CD4-positive, alpha-beta T cell treated with Interferon alpha-2 for 1 hour (primary cell): ENCODE measurements around the gene ZNF217.
"Not testable (repeated sequence)": the region's sequence is repeated elsewhere in the genome, so short reads cannot be mapped to it uniquely, and the experiment has no call there.

ENCODE experiments used
- DNase-seq, 2 donors: peaks; one replicate each; pipeline ENCODE4 v3.0.0-alpha.2; 2020 to 2022

ZNF217 gene

DNA sequence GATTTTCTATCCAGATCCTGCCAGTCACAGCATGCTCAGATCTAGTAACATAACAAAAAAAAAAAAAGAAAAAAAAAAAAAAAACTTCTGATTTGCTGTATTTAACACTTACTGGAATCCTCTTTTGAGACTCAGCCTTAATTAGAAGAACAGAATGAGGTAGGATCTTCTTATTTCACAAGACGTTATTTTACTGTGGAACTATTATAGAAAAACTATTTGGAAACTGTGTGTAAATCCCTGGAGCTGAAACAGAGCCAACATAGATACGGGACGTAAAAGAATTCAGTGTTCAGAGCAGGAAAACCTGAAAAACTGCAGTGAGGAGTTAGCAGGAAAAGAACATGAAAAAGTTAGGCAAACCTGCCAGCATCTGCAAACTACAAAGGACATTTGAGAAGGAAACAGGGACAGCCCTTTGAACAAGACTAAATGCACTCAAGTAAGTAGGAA, 3.4 kb upstream of the ZNF217 start:
- no peak for DNase-seq

DNA sequence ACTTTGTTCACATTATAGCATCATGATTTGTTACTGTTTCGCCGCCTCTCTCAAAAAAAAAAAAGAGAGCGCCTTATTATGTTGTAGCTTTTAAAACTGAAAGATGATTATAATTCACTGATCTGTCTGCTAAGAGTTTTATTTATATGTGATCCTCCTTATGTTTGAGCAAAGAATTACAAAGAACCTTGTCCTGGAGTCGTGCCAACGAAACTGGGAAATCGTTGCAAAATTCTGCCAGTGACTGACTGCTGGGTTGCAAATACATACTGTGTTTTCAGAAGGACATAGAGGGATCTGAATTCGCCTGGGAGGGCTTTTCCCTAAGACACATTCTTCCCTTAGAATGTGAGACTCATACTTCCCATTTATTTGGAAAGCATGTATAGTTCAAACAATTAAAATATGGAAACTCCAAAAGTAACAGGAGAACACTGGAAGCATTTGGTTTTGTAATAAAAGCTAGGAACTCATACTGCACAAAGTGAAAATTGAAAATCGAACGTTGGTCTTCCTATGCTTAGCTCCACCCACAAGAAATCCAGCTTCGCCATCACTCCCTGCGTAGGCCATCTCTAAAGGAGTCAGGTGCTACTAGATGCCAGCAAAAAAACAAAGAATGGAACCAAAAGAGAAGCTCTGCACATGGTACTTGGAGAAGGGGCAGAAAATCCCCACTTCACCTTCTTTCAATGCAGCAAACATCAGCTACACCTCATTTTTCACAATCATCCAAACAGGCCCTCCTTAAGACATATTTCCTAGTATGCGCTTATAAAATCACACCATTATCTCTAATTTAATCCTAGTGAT, 2.8 kb upstream of the ZNF217 start:
- DNase-seq: peak in 1 of 2 donors; percentile 52

DNA sequence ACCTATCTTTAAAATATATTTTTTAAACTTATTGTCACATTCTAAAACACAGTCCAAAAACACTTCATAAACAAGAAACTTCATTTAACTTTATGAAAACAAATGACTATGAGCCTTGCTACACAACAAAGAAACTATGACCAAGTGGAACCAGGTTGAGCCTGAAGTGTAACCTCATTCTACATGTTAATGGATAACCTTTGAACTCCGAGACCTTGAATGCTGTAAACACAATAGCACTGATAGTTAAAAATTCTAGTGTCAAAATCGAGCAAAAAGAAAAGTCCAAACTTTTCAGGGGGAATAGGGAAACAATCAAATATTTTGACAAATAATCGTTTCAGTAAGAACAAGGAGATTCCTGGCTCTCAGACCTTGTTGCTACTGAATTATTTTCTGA, 2.1 kb upstream of the ZNF217 start:
- not testable (repeated sequence) for DNase-seq

DNA sequence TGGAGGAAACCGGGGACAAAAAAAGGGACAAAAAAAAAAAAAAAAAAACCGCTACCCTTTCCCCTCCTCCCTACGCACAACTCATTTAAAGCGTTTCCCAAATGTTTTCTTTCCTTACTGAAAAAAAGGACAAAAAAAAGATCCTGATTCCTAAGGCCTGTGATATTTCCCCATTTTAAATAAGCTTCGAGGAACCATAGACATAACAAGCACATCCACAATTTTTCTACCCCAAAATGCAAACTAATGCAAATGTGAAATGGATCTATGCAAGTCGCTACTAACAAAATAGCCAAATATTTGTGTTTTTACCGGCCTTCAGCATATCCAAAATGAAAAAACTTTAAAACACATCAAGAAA, 1.4 kb upstream of the ZNF217 start:
- no peak for DNase-seq

DNA sequence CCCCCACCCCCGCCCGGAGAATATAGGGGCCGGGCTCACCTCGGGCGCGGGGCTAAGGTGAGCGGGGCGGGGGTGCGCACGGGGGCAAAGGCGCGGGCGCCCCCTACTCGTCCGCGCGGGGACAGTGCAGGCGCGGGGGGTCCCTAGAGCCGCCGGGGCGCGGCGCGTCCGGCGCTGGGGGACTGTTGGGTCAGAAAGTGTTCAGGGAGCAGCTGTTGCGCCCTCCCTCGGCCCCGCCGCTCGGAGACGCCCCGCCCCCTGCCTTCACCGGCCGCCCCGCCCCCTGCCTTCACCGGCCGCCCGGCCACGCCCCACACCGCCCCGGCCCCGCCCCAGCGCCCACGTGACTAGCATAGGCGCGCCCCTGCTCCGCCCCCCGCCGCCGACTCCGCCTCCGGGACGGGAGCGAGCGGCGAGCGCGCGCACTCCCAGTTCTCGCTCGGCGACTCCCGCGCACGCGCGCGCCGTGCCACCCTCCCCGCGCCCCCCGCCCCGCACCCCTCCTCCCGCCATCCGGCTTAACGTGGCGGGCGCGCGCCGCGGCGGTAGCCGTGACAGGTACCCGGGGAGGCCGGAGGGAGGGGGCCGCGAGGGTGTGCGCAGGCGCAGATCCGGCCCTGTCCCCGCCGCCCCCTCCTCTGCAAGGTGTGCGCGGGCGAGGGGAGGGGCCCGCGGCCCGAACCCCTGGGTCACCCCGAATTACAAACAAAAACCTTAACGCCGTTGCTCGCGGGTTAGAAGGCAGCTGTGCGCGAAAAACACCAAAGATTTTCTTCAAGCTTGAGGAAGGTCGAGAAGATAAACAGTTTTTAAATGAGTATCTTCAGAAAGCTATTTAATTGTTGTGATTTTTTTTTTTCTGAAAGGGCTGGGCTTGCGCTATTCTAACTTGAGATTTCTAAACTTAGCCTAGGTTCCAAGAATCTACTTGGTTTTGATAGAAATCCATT, 704 bp upstream of the ZNF217 start:
- DNase-seq: peak; percentile 93 to 97

DNA sequence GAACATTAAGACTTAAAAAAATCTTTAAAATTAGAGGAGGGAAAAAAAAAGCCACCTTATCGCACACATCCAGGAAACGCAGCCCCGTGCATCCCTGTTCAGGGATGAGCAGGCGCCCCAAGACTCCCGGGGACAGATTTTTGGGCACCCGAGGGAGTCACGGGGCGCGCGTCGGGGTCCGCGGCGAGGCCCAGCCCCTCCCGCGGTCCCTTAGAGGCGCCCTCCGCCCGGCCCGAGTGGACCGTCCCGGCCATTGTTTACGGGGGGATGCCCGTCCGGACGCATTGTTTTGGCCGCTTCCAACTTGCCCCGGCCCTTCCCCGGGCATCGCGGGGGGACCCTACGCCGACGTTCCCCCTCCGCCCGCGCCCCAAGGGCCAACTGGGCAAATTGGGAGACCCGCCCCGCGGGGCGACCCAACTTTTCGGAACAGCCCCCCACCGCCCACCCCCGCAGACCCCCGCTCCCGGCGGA, 610 bp downstream of the ZNF217 start:
- peak in 1 of 2 donors; percentile 38 for DNase-seq

DNA sequence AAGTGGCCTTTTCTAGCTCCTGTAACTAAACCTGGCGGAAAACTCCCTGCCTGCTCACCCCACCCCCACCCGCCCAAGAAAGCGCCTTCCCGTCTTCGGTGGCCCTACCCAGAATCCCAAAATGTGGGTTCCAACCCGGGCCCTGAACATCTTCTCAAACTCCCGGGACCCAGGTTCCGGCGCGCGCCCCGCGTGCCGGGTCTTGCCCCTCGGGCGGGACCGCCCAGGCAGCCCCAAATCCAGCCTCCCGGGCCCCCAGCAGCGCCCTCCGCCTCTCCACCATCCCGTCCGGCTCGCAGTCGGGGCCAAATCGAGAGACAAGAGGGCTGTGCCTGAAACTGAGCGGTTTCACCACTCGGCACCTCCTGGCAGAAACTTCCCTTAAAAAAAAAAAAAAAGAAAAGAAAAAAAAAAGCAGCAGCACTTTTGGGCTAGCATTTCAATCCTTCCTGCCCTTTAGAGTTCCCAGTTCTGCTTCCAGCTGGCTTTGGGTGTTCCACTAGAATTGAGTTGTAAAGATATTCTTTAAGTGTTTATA, 1.1 kb downstream of the ZNF217 start:
- peak; percentile 63 to 72 for DNase-seq

DNA sequence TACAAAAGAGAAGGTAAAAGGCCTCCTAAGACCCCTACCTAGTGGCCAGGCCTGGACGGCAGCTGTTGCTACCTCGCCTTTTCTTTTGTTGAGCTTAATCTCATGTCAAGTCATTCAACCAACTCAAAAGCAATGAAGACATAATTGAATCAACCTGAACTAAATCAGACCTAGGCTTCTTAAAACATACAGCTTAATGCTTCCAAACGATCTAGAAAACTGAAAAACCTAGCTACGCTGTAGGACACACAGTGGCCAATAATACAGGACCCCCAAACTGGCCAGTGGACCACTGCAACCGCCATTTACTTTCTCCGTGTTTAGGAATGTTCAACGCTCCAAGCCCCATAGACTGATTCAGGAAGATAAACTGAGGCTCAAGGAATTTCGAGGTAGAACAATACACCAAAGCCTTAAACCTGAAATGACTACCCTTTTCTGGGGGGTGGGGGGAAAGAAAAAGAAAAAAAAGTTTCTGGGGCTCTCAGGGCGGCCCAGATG, 1.6 kb downstream of the ZNF217 start:
- not testable (repeated sequence) for DNase-seq

DNA sequence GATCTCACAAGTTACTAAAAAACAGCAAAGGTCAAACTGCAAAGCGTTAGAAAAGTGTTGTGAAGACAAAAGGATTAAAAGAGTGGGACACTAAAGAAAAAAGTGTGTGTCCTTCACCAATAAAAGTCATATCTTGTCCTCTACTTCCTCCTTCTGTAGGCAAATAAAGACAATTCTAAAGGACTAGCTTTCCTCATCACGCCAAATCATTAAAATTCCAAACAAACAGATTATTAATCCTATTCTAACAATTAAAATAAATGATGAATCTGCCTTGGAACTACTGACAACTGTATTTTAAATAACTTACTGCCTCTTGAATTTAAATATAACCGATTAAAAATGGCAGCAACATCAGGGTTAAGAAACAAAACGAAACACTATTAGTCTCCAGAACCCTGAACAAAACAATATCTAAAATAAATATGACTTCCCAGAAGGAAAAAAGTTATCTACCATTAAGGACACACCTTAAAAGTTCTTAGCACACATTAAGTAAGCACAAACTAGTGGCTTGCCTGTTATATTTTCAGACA, 2.4 kb downstream of the ZNF217 start:
- DNase-seq: not testable (repeated sequence)

DNA sequence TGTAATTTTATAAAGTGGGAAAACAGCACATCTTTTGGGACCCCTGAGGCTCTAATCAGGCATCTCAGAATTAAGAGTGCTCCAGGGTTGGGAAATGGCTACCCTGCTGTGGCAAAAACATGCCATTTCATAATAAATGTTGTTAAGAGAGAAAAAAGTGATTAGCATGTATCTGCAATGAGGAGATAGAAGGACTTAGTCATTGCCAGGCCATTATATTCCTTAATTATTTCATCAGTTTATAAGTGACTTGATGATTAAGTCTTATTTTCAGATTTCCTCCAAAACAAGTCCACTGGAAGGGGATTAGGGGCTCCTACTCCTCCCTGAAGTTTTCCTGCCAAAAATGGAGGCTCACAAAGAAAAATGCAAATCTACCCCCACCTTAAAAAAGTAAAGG, 3.0 kb downstream of the ZNF217 start:
- not testable (repeated sequence) for DNase-seq

DNA sequence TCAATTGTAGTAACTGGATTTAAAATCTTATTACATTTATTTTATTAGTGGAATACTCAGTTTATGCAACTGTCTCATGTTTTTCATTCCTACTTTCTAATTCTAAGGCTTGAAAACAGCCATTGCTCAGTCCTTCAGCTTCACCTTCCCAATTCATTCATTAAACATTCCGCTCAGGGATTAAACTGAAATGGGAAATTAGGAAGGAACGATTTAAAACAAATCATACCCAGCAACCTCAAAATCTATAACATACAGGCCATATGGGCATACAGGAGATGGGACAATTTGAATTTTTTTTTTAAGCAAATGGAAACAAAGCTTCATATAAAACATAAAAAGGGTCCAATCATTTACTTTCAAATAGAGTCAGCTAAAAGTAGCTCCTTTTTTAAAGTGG, 3.5 kb downstream of the ZNF217 start:
- not testable (repeated sequence) for DNase-seq

DNA sequence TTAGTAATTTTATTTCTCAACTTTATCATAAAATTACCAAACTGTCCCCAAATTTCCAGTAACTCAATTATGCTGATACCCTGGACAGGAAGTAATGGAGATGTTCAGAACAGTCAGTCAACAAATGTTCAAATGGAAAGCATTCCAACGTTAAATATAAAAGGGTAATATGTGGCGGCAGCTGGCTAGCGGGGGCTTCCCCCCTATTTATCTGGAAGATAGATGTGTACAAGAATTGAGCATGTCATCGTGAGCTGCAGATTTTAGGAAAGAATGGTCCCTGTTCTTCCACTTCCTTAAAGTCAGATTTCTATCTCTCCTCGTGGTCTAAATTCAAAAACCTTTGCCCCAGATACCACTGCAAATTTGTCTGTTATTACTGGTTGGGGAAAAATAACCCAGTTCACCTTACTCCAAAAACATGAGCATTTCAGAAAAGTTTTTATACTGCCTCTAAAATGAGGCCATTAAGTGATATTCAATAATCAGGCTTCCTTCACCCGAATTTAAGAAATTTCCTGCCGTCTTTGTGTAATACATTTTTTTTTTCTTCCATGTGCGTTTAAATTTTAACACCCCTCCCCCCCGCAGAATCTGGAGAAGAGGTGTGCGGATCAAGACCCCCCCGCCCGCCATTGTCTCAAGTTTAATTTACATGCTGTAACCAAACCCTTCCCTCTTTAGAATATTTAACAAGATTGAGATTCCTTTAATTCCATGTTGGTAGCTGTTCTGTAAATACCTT, 4.1 kb downstream of the ZNF217 start:
- peak in 1 of 2 donors; percentile 39 for DNase-seq

DNA sequence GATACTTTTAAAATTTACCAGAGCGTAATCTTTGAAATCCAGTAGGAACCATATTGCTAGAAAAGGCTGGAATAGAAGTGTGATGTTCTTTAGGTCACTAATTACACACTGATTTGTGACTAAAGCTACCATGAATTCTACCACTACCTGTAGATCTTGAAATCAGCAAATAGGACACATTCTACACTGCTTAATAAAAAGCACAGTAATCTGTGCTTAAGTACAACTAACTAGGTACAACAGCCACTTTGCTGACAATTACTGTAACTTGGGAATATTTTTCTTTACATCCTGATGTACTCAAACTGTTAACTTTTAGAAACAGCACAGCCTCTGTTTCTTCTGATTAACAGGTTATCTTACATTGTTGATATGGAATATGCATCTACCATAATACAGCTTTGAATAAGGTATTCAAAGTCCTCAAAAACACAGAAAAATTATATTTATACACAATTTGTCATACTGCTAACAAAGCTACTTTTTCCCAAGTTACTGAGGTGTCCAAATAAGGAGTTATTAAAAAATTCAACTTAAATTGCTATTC, 6.4 kb downstream of the ZNF217 start:
- DNase-seq: not testable (repeated sequence)

DNA sequence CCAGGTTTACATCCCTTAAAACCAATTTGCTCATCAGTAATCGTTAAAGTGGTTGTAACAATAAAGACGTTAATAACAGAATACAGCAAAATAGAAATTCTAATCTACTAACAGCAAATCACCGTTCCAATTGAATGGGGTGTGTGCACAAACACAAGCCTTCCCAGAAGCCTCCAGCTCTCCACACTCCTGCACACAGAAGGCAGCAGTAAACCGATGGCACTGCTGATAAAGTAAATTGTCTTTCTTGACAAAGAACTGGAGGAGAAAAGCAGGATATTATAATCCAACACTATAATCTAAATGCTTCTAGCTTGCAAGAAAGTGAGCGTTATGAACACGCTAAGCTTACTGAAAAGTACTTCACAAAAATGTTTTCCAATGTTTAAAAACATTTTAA, 7.0 kb downstream of the ZNF217 start:
- DNase-seq: no peak

DNA sequence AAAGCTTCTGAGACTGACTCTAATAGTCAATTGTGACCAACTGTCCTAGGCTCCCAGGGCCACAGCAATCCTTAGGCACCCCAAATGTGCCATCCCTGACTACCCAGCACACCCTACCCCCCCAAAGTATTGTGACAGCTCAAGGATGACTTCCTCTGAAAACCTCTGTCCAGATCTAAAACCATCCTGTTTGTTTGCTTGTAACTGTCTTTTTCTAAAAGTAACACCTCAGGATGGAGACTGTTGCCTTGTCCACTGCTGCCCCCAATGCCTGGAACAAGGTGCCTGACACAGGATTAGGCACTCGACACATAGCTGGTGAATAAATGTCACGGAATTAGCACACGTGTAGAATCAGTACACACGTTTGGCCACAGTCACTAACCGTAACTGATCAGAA, 7.7 kb downstream of the ZNF217 start:
- DNase-seq: peak in 1 of 2 donors; percentile 41

DNA sequence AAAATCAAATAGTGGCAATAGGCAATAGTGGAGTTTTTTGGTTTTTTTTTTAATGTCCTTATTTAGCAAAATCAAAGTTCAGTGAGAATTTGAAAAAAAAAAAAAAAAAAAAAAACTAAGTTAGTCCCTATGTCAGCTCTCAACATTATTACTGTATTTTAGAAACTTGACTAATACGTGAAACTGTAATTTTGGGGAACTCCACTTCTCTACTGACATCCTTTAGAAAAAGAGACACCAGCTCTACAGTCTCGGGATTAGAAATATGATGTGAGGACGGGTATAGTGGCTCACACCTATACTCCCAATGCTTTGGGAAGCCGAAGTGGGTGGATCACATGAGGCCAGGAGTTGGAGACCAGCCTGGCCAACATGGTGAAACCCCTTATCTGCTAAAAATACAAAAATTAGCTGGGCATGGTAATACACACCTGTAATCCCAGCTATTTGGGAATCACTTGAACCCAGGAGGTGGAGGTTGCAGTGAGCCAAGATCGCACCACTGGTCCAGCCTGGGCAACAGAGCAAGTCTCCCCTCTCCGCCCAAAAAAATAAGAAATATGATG, 8.6 kb downstream of the ZNF217 start:
- peak in 1 of 2 donors; percentile 43 for DNase-seq

DNA sequence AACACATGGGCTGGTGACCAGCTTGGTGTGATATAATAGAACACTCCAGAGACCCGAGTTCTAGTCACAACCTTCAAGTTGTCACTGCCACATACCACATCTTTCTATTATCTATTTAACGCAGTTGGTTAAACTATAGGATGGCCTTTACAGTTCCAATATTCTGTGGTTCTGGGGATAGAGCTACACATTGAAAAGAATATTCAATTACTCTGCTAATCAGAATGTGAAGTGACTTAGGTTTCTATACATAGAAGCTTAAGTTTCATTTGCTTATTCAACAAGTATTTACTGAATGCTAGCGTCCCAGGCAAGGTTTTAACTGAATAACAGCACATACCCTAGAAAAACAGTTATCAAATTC, 9.1 kb downstream of the ZNF217 start:
- not testable (repeated sequence) for DNase-seq

DNA sequence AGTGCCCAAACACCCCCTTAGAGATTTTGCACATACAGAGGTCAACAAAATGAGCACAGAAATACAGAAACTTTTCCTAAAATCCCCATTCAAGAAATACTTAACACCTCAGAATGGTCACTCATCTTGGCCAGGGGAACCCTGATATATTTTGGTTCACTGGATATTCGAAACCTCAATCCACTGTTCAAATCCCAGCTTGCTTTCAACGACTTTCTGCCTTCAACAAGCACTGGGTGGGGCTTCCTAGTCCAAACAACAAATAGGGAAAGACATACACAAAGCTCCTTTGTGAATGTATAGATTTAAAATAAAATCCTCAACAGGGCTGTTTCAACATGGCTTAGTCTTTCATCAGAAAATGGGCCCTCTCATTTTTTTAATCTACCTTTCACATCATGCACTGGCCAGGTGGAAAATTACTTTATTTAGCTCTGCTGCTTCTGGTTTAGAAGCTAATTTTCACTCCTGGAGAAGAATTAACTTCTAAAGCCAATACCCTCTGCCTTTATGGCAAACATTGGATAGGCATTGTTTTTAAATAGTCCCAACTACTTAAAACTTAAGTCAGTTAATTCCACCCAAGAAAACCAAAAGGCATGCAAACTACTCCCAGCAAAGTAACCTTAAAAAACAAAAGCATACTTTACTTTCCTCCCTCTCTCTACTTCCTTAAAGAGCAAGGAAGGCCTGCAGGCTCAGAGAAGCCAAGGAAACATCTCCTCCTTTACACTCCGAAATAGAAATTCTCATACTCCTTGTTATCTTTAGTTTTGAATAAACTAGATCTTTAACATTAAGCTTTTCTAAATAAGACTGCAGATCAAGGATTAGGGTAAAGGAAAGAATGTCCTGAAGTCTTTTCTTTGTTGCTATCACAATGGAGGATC, 9.7 kb downstream of the ZNF217 start:
- not testable (repeated sequence) for DNase-seq

DNA sequence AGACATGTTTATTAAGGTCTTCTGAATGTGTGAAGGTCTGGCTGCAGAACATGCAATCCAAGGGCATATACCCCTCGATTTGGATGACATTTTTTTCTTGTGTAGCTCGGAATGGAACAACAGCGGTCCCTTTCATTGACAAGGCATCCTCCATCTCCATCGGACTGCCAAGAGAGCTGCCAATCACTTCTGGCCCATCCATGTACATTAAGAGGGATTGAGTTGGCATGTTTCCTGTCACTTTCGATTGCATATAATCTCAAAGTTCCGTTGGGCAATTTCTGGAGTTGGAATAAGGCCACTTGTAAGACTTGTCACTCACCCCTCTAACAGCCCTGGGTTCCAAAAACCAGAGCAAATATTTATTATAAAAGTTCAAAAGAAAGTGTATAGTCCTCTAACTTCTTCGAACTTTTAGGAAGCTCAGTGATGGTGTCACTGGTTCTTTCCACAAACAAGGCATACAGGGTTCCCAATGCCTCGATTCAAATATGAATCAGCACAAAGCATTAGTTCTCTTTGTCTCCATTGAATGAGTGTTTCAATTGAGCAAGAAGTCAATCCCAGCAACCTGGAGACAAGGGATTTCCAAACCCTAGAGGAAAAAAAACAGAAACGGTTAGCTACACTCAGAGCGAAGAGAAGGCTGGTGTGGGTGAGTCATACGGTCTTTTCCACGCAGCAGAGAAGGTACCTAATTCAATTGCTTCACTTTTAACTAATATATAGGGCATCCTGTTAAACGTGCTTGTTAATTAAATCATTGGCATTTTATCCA, 10.9 kb downstream of the ZNF217 start:
- peak; percentile 55 to 65 for DNase-seq

DNA sequence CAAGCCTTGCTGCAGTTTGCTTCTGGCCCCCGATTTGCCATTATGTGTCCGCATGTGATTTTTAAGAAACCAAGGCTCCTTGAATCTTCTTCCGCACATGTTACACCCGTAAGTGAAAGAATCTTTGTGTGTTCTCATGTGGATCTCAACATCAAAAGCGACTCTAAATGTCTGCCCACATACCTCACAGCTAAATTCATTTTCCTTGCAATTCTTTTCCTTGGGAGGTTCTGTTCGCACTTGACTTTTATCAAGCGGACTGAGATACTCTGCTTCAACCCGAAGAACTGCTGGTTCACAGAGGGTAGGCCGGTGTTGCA, 11.4 kb downstream of the ZNF217 start:
- DNase-seq: peak in 1 of 2 donors; percentile 50
